GM12878 (cell line): ENCODE measurements around the gene PRSS8. TPM values are rescaled to one million over a fixed set of nuclear protein-coding genes. Genes with fewer than 3 reads are reported as not detected.

Source experiments
- CBFB ChIP-seq: IDR thresholded peaks from 2 replicates; pipeline ENCODE4 v1.6.1; 2016; ENCODE audit warnings: antibody characterized with exemption, low read depth
- E4F1 ChIP-seq: fragments of 450-650 bp; IDR thresholded peaks from 2 replicates; pipeline ENCODE4 v1.6.1; 2018; ENCODE audit warnings: borderline replicate concordance, mild to moderate bottlenecking; ENCODE audit not compliant: partially characterized antibody
- EGR1 ChIP-seq, 2 experiments: IDR thresholded peaks; 1 replicate in 1 of 2; 2 replicates in 1 of 2; pipeline ENCODE4 v1.6.1; 2011 to 2012; ENCODE audit warnings: low read depth in 2 of 2, low read length in 2 of 2, borderline replicate concordance in 1 of 2, mild to moderate bottlenecking in 1 of 2, moderate library complexity in 1 of 2
- HDAC2 ChIP-seq: fragments of 200-600 bp; sonication (generic); IDR thresholded peaks from 2 replicates; pipeline ENCODE4 v1.6.1; 2017
- KLF5 ChIP-seq: fragments of 450-650 bp; IDR thresholded peaks from 2 replicates; pipeline ENCODE4 v1.6.1; 2014; ENCODE audit warnings: mild to moderate bottlenecking; ENCODE audit not compliant: partially characterized antibody
- LARP7 ChIP-seq: fragments of 450-650 bp; IDR thresholded peaks from 2 replicates; pipeline ENCODE4 v1.6.1; 2017; ENCODE audit warnings: mild to moderate bottlenecking
- MLLT1 ChIP-seq: fragments of 450-650 bp; IDR thresholded peaks from 2 replicates; pipeline ENCODE4 v1.6.1; 2016; ENCODE audit warnings: mild to moderate bottlenecking
- NFXL1 ChIP-seq: fragments of 450-650 bp; IDR thresholded peaks from 2 replicates; pipeline ENCODE4 v1.6.1; 2017; ENCODE audit warnings: antibody characterized with exemption, mild to moderate bottlenecking, borderline replicate concordance
- RUNX3 ChIP-seq: IDR thresholded peaks from 2 replicates; pipeline ENCODE4 v1.6.1; 2012; ENCODE audit warnings: low read length, inconsistent platforms
- SMC3 ChIP-seq: IDR thresholded peaks from 2 replicates; pipeline ENCODE4 v1.6.1; 2011; ENCODE audit warnings: low read length, improper control_type of control experiment, borderline replicate concordance
- polyA plus RNA-seq, 11 experiments: library from polyadenylated mRNA; depleted of rRNA in 4 of 11; unstranded in 6 of 11; stranded (reverse) in 5 of 11; fragments of >200 nt; fragmentation: Nextera tagmentation in 4 of 11; fragmentation: Illumina TruSeq in 1 of 11; extraction: Ambion mirVana in 4 of 11; extraction: Trizol in 1 of 11; gene quantifications; 1 replicate in 1 of 11; 2 replicates in 10 of 11; pipeline versions ENCODE4 v1.2.1 to v1.2.3, GENCODE V29; 2011 to 2016; ENCODE audit warnings: inconsistent platforms in 2 of 11, missing spikeins in 2 of 11, low read depth in 1 of 11
- total RNA-seq, 4 experiments: library from RNA; depleted of rRNA in 3 of 4; stranded (reverse); fragments of >200 nt in 3 of 4; fragmentation: Illumina TruSeq in 1 of 4; extraction: Trizol in 1 of 4; gene quantifications; 2 replicates each; pipeline versions ENCODE4 v1.2.1 to v1.2.3, GENCODE V29; 2013 to 2021

PRSS8 gene
- total and polyA plus RNA-seq, 10 of the 15 experiments (the other 5 are each of a cell fraction or from before 2014, with no cell fraction given) = 0.33 to 0.58 TPM; not detected in 8

GRCh38 chr16:31143694-31144148 lies 8.2 kb upstream of the PRSS8 start (continued):
- TF ChIP-seq E4F1 (no peak), RUNX3 (no peak), LARP7 (no peak), HDAC2 (no peak), NFXL1 (no peak), KLF5 (no peak), SMC3 (no peak), EGR1 (IDR thresholded peaks at IDR 0.05; ENCODE audit: borderline replicate concordance in 1 of 2, low read depth in 2 of 2, low read length in 2 of 2) (no peak), MLLT1 (no peak), CBFB (no peak)
